Astrocyte of the spinal cord (primary cell): Measurements from ENCODE around the gene CRYGB.

Source experiments
- DNase-seq: peaks from one replicate; pipeline ENCODE4 v3.0.0; 2011; ENCODE audit warnings: low read depth, low spot score
- H3K4me3 ChIP-seq: 2 replicates; pipeline ENCODE4 v1.5.1; 2011; ENCODE audit warnings: low read depth, mild to moderate bottlenecking, low read length, moderate library complexity
- in situ Hi-C: cut with HindIII; loops from 2 replicates; pipeline ENCODE4 v1.10.0; 2017; ENCODE audit warnings: low sequenced_read_pairs
- TF ChIP-seq, protein P1 (sequence below): IDR thresholded peaks from 2 replicates; pipeline ENCODE4 v1.5.1; 2012; ENCODE audit warnings: low read depth, mild to moderate bottlenecking, low read length, inconsistent platforms

Gene CRYGB, protein sequence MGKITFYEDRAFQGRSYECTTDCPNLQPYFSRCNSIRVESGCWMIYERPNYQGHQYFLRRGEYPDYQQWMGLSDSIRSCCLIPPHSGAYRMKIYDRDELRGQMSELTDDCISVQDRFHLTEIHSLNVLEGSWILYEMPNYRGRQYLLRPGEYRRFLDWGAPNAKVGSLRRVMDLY

DNA sequence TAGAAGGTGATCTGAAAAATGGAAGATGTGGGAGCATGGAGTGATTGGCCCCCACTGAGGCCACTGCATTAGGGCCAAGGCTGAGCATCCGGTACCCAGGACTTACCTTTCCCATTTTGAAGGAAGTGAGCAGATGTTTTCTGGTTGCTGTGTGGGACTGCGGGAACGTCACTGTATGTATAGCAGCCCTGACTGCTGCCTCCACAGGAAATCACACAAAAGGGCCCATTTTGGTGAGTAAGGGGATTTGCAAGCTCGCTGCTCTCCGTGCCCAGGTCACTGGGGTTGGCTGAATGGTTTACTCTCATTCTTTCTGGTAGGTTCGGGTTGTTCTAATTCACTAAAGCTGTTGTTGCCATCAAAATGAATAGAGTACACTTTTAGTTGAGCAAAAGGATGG lies at the start of gene CRYGB:
Gene CRYGB, minus strand, starts transcription at position 153 of the 400 bp plus-strand sequence. Its CDS starts 38 bp downstream, at position 115.
- in situ Hi-C loops = no loop called here
- H3K4me3 ChIP-seq = no peak within 1 kb of the TSS
- TF ChIP-seq, protein P1, sequence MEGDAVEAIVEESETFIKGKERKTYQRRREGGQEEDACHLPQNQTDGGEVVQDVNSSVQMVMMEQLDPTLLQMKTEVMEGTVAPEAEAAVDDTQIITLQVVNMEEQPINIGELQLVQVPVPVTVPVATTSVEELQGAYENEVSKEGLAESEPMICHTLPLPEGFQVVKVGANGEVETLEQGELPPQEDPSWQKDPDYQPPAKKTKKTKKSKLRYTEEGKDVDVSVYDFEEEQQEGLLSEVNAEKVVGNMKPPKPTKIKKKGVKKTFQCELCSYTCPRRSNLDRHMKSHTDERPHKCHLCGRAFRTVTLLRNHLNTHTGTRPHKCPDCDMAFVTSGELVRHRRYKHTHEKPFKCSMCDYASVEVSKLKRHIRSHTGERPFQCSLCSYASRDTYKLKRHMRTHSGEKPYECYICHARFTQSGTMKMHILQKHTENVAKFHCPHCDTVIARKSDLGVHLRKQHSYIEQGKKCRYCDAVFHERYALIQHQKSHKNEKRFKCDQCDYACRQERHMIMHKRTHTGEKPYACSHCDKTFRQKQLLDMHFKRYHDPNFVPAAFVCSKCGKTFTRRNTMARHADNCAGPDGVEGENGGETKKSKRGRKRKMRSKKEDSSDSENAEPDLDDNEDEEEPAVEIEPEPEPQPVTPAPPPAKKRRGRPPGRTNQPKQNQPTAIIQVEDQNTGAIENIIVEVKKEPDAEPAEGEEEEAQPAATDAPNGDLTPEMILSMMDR = no peak
- DNase-seq = no peak

DNA sequence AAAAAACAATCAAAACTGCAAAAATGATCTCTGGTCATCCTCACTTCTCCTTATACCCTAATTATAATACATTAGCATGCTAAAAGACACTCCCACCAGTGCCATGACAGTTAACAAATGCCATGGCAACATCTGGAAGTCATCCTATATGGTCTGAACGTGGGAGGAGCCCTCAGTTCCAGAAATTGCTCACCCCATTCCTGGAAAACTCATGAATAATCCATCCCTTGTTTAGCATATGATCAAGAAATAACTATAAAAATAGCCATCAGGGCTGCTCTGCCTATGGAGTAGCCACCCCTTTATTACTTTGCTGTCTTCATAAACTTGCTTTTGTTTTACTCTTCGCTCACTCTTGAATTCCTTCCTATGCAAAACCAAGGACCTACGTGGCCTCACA lies 49.6 kb upstream of the CRYGB start:
- DNase-seq = no peak
- H3K4me3 ChIP-seq = no peak overlapping the region
- TF ChIP-seq, protein P1 = no peak
- in situ Hi-C loops = no loop called here

DNA sequence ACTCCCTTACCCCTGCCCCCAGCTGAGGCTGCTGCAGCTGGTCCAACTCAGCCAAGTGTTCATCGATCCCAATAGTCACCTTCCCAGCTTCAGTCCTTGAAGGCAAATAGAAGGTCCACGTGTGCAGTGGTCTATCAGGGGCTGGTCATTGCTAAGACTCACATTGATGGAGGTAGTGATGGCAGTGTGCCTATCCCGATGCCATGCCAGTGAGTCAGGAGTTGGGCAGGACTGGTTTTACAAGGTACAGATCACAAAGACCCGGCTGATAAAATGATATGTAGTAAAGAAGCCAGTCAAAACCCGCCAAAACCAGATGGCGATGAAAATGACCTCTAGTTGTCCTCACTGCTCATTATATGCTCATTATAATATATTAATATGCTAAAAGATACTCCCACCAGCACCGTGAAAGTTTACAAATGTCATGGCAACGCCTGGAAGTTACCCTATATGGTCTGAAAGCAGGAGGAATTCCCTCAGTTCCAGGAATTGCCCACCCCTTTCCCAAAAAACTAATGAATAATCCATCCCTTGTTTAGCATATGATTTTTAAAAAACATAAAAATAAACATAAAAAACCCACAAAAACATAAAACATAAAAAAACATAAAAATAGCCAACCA lies 46.8 kb upstream of the CRYGB start:
- no peak overlapping the region for H3K4me3 ChIP-seq
- no peak for DNase-seq
- TF ChIP-seq, protein P1 = no peak
- in situ Hi-C loops = no loop called here

DNA sequence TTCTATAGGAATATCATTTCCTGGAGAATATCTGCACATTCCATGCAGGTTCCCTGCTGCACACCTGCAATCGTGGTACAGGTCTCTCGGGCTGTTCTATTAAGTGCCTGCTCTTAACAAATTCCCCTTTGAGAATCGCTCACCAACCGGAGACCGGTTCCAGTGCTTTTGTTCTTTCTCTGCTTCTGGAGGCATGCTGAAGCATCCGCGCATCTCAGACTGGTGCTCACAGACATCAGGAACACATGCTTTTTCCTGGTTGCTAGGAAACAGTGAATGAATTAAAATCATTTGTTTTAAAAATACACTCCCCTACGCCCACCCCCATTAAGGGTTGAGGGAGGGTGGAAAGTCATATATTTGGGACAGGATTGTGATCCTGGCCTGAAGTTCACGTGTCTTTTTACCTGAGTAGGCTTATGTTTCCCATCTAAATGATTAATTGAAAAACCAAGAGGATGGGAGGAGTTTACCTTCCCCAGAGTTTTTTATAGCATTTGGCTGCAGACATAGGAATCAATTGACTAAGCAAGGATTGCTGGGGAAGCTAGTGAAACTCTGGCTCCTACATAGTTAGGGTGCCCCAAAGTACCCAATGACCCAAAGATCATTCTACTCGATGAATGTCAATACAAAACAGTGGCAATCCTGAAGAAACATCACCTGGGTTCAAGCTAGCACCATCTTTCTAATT lies 44.0 kb upstream of the CRYGB start, which contains the start of gene C2orf80:
Gene C2orf80, minus strand, starts transcription at position 221 of the 694 bp plus-strand sequence. CDS start 3,044 bp downstream, outside the sequence.
- TF ChIP-seq, protein P1 = no peak
- in situ Hi-C loops = no loop called here
- DNase-seq = no peak
- H3K4me3 ChIP-seq = no peak within 1 kb of the TSS

DNA sequence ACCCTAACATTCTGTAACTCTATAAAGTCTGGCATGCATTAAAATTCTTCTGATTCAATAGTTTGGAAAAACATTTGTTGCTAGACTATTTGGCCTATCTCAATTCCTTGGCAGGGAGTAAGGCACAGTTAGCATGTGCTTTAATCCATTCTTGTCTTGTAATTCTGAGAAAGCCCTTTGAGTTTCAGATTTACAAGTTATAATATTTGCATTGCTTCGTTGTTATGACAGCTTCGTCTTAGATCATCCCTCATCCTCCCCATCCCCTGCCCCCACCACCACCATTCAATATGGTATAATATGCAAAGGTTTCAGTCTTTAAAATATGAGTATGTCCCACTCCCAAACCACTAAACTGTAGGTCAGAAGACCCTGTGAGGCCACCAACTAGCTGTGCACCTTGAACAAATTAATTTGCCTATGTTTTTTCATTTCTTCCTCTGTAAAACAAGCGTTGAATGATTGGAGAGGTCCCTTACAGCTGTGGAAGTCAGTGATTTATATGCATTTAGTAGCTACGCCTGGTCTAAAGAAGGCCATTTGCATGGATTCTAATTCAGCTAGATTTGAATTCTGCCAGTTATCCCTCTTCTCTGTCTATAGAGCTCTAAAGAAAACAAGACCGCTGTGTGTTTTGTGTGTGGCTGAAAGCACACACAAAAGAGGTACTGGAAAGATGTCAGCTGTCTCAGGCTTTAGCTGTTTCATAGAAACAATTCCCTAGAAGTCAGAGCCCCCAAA lies 43.3 kb upstream of the CRYGB start:
- TF ChIP-seq, protein P1 = no peak
- in situ Hi-C loops = no loop called here

DNA sequence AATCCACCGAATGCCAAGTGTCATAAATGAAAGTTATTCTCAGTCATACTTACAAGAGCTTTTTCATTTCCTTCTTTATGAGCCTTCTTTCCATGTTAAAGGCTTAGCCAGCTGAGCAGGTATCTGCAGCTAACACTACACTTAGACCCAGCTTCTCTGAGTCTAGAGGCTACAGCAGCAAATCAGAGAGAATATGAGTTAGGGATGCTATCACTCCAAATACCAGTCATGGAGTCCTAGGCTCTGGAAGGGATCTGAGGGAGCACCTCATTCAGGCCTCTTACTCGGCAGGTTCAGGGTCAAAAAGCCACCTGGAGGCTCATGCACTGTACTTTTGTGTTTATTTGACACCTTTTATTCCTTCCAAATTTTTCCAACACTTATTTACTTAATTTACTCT lies 40.9 kb upstream of the CRYGB start:
- no peak for DNase-seq
- in situ Hi-C loops = no loop called here
- no peak overlapping the region for H3K4me3 ChIP-seq
- TF ChIP-seq, protein P1 = no peak

More for the DNA sequence above, 43.3 kb upstream of the CRYGB start:
- H3K4me3 ChIP-seq = no peak overlapping the region
- DNase-seq = no peak
